GM21528 (cell line): ENCODE data around the gene CYS1.
"Not testable (repeated sequence)": the region's sequence is repeated elsewhere in the genome, so short reads cannot be mapped to it uniquely, and the experiment has no call there.

ENCODE experiments used
- ATAC-seq: cut with Tn5 transposase; IDR thresholded peaks from one replicate; pipeline ENCODE4 v1.9.1; 2021; ENCODE audit warnings: mild to moderate bottlenecking, moderate library complexity; ENCODE audit not compliant: unreplicated experiment, low FRiP score

CYS1 gene

GRCh38 chr2:10016001-10016801 is 64.0 kb downstream of the CYS1 start:
- ATAC-seq, result no peak

- not testable (repeated sequence) for ATAC-seq
Observed at GRCh38 chr2:10015376-10015989, 64.7 kb downstream of the CYS1 start.

GRCh38 chr2:10014418-10015190 is 65.6 kb downstream of the CYS1 start:
- no peak for ATAC-seq

GRCh38 chr2:10013651-10014417 is 66.4 kb downstream of the CYS1 start:
- not testable (repeated sequence) for ATAC-seq

- ATAC-seq, result no peak
Observed at GRCh38 chr2:10012963-10013461, 67.2 kb downstream of the CYS1 start.

- ATAC-seq, result not testable (repeated sequence)
Observed at GRCh38 chr2:10012366-10012962, 67.7 kb downstream of the CYS1 start.

- ATAC-seq, result not testable (repeated sequence)
Observed at GRCh38 chr2:10011606-10012325, 68.4 kb downstream of the CYS1 start.

- not testable (repeated sequence) for ATAC-seq
Observed at GRCh38 chr2:10010861-10011605, 69.2 kb downstream of the CYS1 start.

- ATAC-seq, result no peak
Observed at GRCh38 chr2:10009811-10010781, 70.1 kb downstream of the CYS1 start.

- no peak for ATAC-seq
Observed at GRCh38 chr2:10009271-10009810, 70.9 kb downstream of the CYS1 start.

GRCh38 chr2:10008809-10009176 is 71.4 kb downstream of the CYS1 start:
- no peak for ATAC-seq

- ATAC-seq, result no peak
Observed at GRCh38 chr2:10007921-10008808, 72.0 kb downstream of the CYS1 start.

- no peak for ATAC-seq
Observed at GRCh38 chr2:10007435-10007834, 72.8 kb downstream of the CYS1 start.
